Activated CD4-positive, alpha-beta T cell treated with anti-CD3 and anti-CD28 coated beads for 1 hour (primary cell): ENCODE measurements around the gene ESRP2.

Experiments
- DNase-seq: peaks from one replicate; pipeline ENCODE4 v3.0.0-alpha.2; 2020

Gene ESRP2

DNA sequence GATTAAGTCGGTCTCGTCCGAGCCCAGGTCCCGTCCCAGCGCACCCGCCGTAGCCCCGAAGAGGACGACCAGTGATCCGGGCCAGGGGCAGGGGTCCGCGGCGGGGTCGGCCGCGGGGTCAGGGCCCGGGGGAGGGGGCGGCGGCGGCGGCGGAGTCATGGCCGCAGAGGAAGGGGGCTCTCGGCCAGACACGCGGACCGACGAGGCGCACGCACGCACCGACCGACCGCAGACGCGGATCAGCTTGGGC, at the start of gene ESRP2:
Gene ESRP2 (minus strand): TSS at position 241 of the 250 bp plus-strand sequence. CDS start 82 bp downstream, at position 159.
- DNase-seq: no peak

DNA sequence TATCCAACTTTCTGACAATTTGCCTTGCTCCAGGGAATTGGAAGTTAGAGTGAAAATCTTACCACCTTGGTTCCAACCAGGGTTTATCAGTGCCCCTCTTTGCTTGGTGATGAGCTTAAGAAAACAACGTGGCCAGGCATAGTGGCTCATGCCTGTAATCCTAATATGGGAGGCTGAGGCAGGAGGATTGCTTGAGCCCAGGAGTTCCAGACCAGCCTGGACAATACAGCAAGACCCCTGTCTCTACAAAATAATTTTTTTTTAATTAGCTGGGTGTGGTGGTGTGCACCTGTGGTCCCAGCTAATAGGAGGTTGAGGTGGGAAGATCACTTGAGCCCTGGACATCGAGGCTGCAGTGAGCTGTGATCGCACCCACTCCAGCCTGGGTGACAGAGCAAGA, 49.8 kb upstream of the ESRP2 start:
- no peak for DNase-seq

DNA sequence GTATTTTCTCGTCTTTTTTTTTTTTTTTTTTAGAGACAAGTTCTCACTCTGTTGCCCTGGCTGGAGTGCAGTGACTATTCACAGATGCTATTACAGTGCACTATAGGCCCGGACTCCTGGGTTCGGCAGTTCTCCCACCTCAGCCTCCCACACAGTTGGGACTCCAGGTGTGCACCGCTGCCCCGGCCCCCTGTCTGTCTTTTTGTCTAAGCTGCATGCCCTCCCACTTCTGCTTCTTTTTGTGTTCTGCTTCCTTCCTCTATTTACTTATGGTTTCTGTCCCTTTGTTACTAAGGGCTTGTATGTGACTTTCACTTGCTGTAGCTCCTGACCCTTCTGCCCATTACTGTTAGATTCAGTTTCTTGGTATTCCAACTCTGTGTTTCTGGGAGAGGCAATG, 48.9 kb upstream of the ESRP2 start:
- no peak for DNase-seq

DNA sequence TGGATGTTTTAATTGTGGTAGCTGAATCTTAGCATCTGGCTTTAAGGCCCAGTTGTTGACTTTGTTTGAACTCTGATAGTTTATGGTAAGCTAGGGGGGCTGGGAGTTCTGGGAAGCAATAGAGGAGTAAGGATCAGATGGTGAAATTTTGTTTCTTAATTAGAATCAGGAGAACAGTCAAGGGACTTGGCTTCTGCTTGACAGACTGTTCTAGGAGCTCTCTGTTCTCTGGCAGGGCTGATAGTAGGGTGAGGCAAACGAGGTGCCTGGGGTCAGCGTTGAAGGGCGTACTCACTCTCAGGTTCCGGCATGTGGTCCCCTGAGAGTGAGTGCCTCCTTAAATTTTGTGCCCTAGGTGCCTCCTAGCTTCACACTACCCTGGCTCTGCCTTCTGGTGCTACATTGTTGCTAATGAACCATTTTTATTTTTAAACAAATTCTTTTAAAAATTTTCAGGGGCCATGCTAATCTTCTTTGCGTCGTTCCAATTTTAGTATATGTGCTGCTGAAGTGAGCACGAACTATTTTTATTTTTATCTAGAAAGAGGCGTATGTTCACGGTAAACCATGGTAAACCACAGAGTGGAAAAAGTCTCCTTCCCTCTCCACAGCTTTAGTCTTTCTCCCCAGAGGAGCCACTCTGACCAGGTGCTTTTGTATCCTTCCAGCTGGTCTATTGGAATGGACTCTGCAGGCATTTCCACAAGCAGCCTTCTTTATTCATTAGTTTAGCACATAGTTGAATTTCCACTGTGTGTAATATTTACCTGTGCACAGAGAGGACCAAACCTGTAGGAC, 48.1 kb upstream of the ESRP2 start:
- DNase-seq: no peak

DNA sequence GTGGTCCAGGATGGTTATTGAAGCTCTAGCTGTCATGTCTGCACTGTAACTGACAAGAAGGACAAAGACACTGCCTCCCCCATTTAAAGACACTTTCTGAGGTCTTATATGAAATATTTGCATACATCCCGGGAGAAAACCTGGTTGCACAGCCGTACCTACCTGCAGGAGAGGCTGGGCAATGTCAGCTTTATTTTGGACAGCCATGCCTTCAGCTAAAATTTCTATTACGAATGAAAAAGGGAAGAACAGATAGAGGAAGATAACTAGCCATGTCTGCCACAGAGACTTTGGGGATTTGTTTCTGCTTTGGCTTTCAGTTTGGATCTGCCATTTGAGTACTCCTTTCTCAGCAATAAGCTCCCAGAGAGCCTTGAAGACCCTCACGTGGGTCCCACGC, 47.4 kb upstream of the ESRP2 start:
- no peak for DNase-seq

DNA sequence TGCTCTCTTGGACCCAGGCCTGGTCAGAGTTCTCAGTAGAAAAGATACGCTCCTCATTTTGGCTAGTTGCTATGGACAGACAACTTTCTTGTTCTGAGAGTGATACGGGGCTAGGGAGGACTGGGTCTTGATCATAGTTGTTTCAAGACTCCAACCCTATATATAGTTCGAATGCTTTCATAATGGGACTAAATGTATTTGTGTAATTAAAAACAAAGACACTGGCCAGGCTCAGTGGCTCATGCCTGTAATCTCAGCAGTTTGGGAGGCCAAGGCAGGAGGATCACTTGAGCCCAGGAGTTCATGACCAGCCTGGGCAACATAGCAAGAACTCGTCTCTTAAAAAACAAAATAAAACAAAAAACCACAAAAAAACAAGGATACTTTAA, 46.1 kb upstream of the ESRP2 start:
- no peak for DNase-seq

DNA sequence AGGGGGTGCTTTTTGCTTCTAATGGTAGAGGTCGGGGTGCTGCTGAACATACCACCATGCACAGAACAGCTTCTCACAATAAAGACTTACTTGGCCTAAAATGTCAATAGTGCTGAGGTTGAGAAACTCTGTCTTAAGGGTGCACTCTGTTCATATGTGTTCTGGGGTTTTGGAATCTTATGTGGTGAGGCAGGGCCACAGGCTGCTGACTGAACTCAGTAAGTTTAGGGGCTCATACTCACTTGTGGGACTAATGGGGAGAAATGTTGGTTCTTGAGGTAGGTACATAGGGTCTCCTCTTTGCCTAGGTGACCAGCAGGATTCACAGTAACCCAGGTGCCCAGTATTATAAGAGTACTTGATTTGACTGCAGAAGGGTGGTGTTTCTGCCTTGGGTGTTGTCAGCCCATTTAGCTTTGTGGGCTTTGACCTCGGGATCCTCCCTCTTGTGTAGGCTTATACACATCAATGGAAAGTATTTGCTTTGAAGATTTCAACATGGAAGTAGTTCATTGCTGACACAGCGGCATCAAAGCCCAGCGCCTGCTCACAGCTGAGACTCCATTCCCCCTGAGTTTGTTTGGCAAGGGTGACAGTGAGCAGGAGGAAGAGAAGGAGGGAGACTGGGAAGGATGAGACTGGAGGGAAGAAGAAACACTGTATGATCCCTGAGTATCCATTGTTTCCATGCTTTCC, 45.6 kb upstream of the ESRP2 start:
- no peak for DNase-seq

DNA sequence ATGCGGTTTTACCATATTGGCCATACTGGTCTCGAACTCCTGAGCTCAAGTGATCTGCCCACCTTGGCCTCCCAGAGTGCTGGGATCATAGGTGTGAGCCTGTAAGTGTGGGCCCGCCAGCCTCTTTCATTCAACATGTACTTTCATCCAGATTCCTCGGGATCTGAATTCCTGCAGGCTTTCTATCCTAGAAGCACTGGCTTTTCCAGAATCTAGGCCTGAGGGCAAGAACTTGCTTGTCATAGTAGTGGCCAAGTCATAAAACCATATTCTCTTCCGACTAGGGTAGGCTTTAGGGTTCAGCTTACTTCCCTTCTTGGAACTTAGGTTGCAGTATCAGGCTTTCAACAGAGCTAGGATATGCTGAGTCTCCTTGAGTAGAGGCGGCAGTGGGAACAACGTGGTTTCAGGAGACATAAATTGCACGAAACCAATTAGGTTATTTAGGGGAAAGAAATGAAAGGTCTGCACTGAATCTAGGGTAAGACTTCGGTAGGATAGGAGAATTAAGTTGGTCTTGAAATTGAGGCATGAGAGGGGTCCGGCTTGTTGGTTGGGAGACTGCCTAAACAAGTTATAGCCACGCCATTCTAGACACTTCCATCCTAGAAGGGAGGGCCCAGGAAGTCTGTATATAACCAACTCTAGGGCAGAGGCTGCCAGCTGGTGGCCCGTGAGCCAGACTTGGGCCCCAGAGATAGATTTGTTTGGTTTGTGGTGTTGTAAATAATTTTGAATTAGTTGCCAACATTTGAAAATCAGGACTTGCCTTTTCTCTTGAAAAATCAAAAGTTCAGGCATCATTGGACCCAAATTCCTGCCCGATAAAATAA, 44.0 kb upstream of the ESRP2 start:
- no peak for DNase-seq

DNA sequence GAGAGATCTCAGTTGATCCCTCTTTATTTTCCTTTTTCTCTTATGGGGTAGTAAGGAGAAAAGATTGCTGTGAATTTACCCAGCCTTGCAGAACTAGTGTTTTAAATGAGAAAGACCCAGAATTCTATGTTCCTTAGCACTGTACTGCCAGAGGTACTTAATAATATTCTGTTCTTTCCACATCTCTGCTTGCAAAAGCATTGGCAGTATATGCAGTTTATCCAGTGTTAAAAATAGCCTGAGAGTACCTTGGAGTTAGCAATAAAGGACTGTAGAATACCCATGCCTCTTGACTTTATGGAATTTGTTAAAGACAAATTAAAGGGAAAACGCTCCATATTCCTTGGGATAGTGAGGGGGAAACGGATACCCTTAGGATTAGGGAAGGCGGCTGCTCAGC, 40.3 kb upstream of the ESRP2 start:
- DNase-seq: no peak

DNA sequence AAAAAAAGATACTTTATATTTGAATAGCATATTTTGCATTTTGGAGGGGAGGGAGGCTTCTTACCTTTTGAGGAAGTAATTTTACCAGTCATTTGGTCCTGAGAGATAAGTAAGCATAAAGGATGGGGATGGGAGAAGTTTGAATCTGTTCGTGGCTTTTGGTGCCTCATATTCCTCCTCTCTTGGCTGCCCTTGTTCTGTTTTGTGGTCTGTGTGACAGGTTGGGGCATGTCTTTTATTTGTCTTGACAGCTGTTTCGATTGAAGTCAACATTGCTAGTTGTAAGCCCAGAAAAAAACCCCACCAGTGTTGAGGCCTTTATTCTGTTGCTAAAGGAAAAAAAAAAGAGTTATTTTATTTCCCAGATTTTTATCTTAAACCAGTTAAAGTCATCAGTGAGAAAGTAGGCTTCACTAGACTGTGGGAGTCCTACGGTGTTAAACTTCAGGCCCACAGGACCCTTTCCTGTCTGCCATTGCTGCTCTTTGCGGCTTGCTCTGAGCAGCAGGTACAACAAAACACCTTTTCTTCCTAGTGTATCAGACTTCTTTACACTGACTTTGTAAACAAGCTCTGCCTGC, 39.8 kb upstream of the ESRP2 start:
- no peak for DNase-seq

DNA sequence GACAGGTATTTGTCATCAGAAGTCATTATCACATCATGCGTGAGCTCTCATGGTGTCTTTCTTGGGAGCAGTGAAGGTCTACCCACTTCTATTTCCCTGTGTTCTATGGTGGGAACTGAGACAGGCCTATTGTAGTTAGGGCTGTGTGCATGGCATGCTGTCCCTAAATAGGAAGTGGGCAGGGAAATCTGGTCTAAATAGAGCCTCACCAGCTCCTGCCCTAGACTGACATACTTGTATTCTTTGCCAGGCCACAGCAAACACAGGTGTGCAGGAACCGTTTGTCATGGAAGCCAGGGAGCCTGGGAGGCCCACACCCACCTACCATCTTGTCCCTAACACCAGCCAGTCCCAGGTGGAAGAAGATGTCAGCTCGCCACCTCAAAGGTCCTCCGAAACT, 38.5 kb upstream of the ESRP2 start:
- no peak for DNase-seq

DNA sequence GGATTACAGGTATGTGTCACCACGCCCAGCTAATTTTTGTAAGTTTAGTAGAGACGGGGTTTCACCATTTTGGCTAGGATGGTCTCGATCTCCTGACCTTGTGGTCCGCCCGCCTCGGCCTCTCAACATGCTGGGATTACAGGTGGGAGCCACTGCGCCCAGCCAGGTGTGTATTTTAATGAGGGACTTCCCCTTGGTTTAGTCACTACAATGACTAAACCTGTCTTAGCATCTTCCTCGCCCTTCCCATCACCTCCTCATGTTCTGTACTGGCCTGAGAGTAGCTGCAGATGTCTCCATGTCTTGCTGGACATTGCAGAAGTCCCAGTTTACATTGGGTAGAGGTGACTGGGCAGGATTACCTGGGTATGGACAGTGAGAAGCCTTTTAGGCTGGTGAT, 38.0 kb upstream of the ESRP2 start:
- DNase-seq: no peak

DNA sequence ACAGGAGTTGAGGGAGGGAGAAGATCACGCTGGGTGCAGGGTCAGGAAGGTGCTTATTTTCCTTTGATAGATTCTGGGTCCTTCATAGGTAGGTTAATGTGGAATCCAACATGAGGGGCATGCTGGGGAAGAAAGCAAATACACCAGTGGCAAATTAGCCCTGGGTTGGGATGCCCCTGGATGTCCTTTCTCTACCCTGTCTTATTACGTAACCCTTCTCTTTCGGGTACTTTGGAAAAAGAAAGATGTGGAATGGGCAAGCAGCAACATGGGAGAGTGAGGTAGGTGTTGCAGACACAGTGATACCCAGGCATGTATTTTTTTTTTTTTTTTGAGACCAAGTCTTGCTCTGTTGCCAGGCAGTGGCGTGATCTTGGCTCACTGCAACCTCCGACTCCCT, 37.5 kb upstream of the ESRP2 start:
- no peak for DNase-seq

DNA sequence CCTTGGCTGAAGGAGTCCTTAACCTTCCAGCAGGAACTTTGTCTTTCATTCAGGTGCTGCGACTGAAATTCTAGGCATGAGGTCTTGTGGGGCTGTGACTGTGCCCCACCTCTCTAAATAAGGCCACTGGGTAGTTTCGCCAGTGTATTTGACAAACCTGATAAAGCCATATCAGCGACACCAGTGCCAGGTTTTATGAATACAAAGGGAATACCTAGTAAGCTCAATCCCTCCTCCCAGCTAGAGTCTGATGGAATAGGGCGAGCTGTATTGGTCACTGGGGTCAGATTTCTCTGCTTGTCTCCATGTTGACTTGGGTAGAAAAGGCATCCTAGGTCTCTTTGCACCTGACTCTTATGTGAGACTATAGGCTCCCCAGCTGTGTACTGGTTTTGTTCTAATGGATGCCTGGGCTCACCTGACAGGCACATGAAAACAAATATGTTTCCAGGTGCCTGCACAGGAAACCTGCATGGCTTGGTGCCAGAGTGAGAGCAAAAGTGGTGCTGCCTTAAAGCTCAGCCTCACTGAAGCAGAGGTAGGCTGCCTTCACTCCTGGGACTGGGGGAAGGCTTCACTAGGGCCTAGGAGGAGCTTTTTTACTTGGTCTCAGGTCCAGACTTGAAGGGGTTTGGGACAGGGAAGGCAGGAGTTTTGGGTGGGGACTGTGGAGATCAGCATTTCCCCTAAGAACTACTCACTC, 36.7 kb upstream of the ESRP2 start:
- peak; percentile 48 for DNase-seq

DNA sequence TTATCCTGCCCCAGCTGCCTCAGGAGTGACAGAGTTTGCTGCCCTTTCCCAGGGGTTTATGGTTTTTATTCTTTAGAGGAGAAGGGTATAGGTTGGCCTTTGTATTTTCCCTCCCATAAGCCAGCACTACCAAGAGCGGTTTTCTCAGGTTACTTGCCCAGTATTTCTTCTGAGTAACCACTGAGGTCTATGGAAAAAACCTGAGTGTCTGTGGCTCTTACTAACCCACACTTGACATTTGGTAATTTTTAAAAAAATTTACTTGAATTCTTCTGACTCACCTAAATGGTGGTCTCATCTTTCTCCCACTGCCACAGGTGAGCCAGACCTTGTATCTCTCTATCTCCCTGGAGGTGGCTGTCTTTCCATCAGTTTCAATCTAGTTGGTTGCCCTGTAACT, 34.4 kb upstream of the ESRP2 start:
- no peak for DNase-seq

DNA sequence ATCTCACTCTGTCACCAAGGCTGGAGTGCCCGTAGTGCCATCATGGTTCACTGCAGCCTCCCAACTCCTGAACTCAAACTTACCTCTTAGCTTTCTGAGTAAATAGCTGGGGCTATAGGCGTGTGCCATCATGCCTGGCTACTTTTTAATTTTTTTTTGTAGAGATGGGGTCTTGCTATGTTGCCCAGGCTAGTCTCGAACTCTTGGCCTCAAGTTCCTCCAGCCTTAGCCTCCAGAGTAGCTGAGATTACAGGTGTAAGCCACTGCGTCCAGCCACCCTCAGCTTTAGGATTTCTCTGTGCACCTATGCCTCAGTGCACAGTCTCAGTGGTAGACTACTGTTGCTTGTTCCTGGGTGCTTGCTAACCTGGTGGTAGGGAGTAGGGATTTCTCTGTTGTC, 33.9 kb upstream of the ESRP2 start:
- DNase-seq: no peak

DNA sequence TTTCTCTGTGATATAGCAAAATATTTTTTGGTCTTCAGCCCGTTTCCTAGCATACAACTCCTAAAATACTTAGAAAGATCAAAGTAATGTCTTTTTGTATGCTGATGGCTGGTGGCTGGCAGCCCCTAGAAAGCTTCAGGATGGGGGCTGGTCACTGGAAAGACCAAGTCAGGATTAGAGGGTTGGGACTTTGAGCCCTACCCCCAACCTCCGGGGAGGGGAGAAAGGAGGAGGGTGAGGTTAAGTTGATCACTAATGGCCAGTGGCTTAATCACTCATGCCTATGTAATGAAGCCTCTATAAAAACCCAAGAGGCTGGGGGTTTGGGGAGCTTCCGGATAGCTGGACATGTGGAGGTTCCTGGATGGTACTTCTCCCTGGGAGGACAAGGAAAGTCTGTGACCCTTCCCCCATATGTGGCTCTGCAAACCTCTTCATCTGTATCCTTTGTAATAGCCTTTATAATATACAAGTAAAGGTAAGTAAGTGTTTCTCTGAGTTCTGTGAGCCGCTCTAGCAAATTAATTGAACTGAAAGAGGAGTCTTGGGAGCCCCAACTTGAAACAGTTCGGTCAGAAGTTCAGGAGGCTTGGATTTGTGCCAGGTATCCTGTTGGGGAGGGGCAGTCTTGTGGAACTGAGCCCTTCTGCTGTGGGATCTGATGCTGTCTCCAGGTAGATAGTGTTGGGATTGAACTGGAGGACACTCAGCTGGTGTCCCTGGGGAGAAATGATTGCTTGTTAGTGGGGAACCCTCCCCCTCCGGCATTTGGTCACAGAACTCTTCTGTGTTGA, 31.9 kb upstream of the ESRP2 start:
- DNase-seq: no peak

DNA sequence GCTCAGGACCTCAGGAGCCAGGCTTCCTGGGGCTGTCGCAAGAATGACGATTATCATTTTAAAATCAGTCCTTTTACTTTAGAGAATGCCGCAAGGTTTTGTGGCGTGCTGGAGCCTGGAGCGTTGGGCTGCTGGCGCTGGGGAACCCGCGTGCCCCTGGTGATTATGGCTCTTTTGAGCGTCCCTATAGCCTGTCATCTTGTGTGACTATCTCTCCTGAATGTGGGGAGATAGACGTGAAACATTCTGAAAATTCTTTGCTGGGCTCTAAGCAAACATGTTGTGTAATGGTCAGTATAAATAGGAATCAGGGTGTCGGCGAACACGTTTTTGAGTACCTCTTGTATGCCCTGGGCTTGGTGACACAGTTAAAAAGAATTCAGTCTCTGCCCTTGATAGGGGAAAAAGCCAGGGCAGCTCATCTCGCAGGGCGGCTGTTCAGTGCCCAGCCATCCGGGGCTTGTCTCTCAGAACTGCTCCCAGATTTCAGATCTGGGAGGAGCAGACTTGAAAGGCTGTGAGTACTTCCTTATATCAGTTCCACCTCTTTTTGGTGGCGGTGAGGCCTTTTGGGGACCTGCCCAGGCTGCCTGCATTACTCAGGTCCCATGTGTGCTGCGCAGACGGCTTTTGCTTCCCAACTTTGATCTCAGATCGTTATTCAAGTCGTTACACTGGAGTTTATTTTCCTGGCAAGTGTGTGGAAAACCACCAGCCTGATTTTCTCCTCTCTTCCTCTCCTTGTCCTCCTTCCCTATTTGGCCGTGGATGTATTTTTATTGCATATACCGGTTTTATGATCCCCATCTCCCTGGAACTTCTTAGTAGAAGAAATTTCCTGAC, 29.4 kb upstream of the ESRP2 start:
- DNase-seq: peak; percentile 17

DNA sequence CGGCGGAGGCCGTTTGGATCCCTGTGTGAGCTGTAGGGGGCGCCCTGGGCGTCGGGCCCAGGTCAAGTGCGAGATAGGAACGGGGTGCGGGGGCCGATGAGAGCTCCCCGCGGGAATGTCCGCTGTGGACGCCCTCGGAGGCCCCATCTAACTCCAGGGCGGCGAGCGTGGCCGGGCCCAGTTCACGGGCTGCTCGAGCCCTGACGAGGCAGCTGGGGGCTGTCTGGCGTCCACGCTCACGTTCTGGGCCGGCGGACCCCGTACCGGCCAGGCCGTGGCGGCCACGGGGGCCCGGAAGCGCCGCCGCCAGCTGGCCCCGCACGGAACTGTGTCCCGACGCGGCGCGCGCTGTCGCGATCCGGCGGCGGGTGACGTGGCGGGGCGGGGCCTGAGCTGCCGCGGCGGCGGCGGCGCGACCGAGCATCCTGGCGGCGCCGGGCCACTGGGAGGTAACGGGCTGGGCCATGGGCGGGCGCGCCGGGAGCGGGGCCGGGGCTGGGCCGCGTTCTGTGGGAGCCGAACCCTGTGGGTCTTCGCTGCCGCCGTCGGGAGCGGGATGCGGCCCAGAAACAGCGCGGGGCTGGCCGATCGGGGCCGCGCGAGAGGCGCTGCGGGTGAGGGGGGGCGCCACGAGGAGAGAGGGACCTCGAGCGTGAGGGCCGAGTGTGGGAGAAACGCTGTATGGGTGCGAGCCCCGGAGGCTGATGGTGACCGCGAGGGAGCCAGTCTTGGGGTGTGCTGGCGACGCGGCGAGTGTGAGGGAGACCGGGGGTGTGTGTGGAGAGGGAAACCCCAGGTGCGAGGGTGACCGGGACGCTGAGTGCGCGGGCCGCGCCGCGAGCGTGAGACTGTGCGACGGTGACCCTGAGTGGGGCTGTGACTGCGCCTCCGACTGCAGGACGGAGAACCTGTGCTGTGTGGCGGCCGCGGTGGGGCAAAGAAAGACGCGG, 28.5 kb upstream of the ESRP2 start, which contains the start of gene SLC7A6:
Gene SLC7A6 (plus strand): TSS at position 399 of the 950 bp plus-strand sequence. CDS start 10,201 bp downstream, outside the sequence.
- DNase-seq: peak; percentile 74
